Lower leg skin (tissue), 4 donors: ENCODE results near the gene ZNF460. TPM values are rescaled to one million over a fixed set of nuclear protein-coding genes. Genes with fewer than 3 reads are reported as not detected.

Source experiments
- DNase-seq, 2 donors: peaks; one replicate each; pipeline ENCODE4 v3.0.0-alpha.2; 2019; ENCODE audit warnings: low spot score in 2 of 2
- H3K4me3 ChIP-seq: fragments of 200-600 bp; sonication (generic); 2 replicates; pipeline ENCODE4 v1.5.1; 2017; ENCODE audit warnings: mild to moderate bottlenecking, low read depth; ENCODE audit not compliant: poor library complexity, severe bottlenecking
- CTCF ChIP-seq, 3 donors: fragments of 450-650 bp; IDR thresholded peaks; one replicate each; pipeline ENCODE4 v1.5.1; 2016; ENCODE audit warnings: antibody characterized with exemption in 3 of 3, mild to moderate bottlenecking in 3 of 3, moderate library complexity in 2 of 3
- POLR2A ChIP-seq, 2 donors: fragments of 450-650 bp; IDR thresholded peaks; one replicate each; pipeline ENCODE4 v1.6.1; 2016 to 2017; ENCODE audit warnings: antibody characterized with exemption in 2 of 2, mild to moderate bottlenecking in 1 of 2, moderate library complexity in 1 of 2
- WGBS, 2 donors: methylation state at CpG; one replicate each; pipeline ENCODE4 v1.1.5; 2018; 5-methylcytosine and 5-hydroxymethylcytosine counted together
- intact Hi-C: fragments of 100-400 bp; cut with DNase I; formaldehyde crosslinking; loops from one replicate; pipeline ENCODE4 v1.15.0; 2023; ENCODE audit warnings: low total_unique reads
- total RNA-seq, 4 donors: library from RNA; depleted of rRNA; stranded (reverse); fragments of >200 nt; gene quantifications; one replicate each; pipeline ENCODE4 v1.1.0, GENCODE V29; 2016

The ZNF460 gene
- total RNA-seq, 4 donors from 2014 or later, result 57.6 to 71.0 (median 65.5) TPM

DNA sequence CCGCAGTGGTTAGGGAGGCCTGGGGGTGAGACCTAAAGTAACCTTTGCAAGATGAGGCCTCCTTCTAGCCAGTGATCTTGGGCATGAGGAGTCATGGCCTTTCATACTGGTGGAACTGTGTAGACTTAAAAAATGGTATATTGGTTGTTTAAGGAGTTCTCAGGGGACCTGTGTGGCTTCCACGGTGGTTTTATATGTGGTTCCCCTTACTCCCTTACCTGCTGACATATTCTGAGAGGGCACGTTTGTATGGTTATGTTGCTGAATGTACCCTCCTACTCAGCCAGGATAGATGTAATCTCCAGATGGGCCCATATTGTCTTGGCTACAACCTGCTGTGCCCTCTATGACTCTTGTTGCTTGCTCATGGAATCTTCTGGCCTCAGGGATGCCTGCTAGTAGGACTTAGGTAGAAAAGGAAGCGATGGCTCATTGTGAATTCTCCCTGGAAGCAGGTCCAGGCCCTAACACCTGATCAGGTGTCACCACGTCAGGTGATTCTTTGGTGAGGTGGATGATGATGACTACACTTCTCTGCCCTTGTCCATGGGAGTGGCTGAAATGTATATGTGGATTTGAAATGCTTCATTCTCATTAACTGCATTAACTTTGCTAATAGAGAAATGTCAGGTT lies 1.8 kb downstream of the ZNF460 start:
- DNase-seq, result no peak
- WGBS, 2 donors, result 61 to 62% methylated on average over 5 of the region's 5 CpGs
- intact Hi-C loops, result no loop called here
- no peak for TF ChIP-seq POLR2A (IDR thresholded peaks at IDR 0.05)
- H3K4me3 ChIP-seq, result no peak overlapping the region

GRCh38 chr19:57288373-57288772 lies 8.1 kb downstream of the ZNF460 start:
- intact Hi-C loops, result no loop called here
- no peak for DNase-seq
- TF ChIP-seq POLR2A (IDR thresholded peaks at IDR 0.05), result no peak
- no peak for TF ChIP-seq CTCF (IDR thresholded peaks at IDR 0.05)
- H3K4me3 ChIP-seq, result no peak overlapping the region
- 88 to 93% methylated on average over 4 of the region's 4 CpGs for WGBS, 2 donors

GRCh38 chr19:57290970-57291369 lies 10.7 kb downstream of the ZNF460 start:
- intact Hi-C loops, result no loop called here
- no peak for DNase-seq
- WGBS, 2 donors, result 94 to 96% methylated on average over 11 of the region's 11 CpGs
- no peak overlapping the region for H3K4me3 ChIP-seq
- TF ChIP-seq POLR2A (IDR thresholded peaks at IDR 0.05), result no peak
- TF ChIP-seq CTCF (IDR thresholded peaks at IDR 0.05), result no peak

DNA sequence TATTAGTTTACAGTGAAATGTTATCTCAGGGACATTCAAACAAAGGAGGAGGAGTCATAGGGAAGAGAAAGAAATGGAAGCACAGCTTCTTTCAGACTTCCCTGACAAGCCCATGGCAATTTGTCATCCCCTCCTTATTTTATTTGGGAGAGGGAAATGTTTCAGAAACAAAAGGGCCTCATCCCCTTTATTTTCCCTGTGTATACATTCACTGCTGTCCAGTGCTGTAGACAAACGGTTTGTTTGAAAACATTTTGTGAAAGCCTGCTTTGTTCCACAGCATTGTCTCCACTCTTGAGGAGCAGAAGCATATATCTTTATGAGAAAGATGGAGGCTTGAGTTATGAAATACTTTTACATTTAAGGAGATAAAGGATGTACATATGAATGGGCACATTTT lies 12.3 kb downstream of the ZNF460 start:
- TF ChIP-seq CTCF (IDR thresholded peaks at IDR 0.05) (no peak), POLR2A (IDR thresholded peaks at IDR 0.05) (no peak)

GRCh38 chr19:57293719-57294118 lies 13.4 kb downstream of the ZNF460 start:
- H3K4me3 ChIP-seq, result no peak overlapping the region
- no peak for DNase-seq
- no peak for TF ChIP-seq POLR2A (IDR thresholded peaks at IDR 0.05)
- TF ChIP-seq CTCF (IDR thresholded peaks at IDR 0.05), result no peak
- intact Hi-C loops, result no loop called here
- WGBS, 2 donors, result 100% methylated on average over 1 of the region's 1 CpG

More for the DNA sequence above, 12.3 kb downstream of the ZNF460 start:
- WGBS, 2 donors, result 62 to 88% methylated on average over 1 of the region's 1 CpG
- DNase-seq, result no peak
- no peak overlapping the region for H3K4me3 ChIP-seq
- intact Hi-C loops, result no loop called here

DNA sequence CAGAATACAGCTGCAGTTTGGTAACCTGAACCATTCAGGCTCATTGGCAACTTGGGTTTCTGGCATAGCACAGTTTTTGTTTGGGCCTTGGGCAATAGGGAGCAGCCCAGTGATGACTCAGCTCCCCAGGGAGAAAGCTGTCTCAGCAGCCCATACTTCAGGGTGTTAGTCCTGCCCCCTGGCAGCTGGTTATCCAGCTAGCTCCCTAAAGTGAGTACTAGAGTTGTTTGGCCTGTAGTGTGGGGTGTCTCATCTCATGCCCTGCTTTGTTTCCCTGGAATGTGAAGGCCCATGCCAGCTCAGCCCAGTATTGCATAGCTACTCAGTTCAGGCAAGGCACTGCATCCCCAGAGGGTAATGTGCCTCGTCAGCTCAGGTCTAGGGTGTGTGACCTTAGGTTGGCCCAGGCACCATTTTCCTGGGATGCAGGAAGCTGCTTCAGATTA lies 21.8 kb downstream of the ZNF460 start:
- intact Hi-C loops, result no loop called here
- H3K4me3 ChIP-seq, result no peak overlapping the region
- TF ChIP-seq CTCF (IDR thresholded peaks at IDR 0.05), result no peak
- no peak for TF ChIP-seq POLR2A (IDR thresholded peaks at IDR 0.05)
- peak in 1 of 2 donors; percentile 65 for DNase-seq
- WGBS, 2 donors, result 33 to 45% methylated on average over 1 of the region's 1 CpG
